ENCODE measurements around the gene NDUFAF8.

NDUFAF8 gene

GRCh38 chr17:81208651-81209050 is 30.5 kb upstream of the NDUFAF8 start:
- H3K4me1 ChIP-seq (ENCODE audit: control insufficient read depth, insufficient read depth, low read length): no peaks in the 10 kb centered on the region
- H3K4me3 ChIP-seq (ENCODE audit: low read depth, low read length): no peak overlapping the region
- H3K36me3 ChIP-seq (ENCODE audit: control insufficient read depth in 2 of 2, insufficient read depth in 1 of 2, low read length in 2 of 2): peaks cover 17 to 47% of the 10 kb centered on the region in 2 experiments; a peak in 2 of 3 replicates
- CTCF ChIA-PET: no interaction called here
- H3K27ac ChIP-seq (ENCODE audit: extremely low read depth, low read depth, low read length): no peak overlapping the region
- TF ChIP-seq ZNF211 (tag by site-specific recombination; IDR thresholded peaks at IDR 0.05; ENCODE audit: low read depth): no peak
- no peak for TF ChIP-seq ZNF549 (tag by site-specific recombination; IDR thresholded peaks at IDR 0.05)
- no peak for TF ChIP-seq ZNF394 (tag by site-specific recombination; IDR thresholded peaks at IDR 0.05; ENCODE audit: borderline replicate concordance)
- no peak for TF ChIP-seq ZSCAN30 (tag by site-specific recombination; IDR thresholded peaks at IDR 0.05)
- TF ChIP-seq ZNF560 (tag by site-specific recombination; IDR thresholded peaks at IDR 0.05; ENCODE audit: borderline replicate concordance): no peak
- no peak for TF ChIP-seq ZNF398 (tag by site-specific recombination; IDR thresholded peaks at IDR 0.05)
- no peak for TF ChIP-seq ZNF677 (tag by site-specific recombination; IDR thresholded peaks at IDR 0.05)
- TF ChIP-seq KLF17 (tag by site-specific recombination; IDR thresholded peaks at IDR 0.05): no peak
- TF ChIP-seq ZNF121 (tag by site-specific recombination; IDR thresholded peaks at IDR 0.05): no peak
- no peak for TF ChIP-seq ZNF529 (tag by site-specific recombination; IDR thresholded peaks at IDR 0.05; ENCODE audit: insufficient replicate concordance)
- TF ChIP-seq ZNF692 (tag by site-specific recombination; IDR thresholded peaks at IDR 0.05): no peak
- no peak for TF ChIP-seq ZNF404 (tag by site-specific recombination; IDR thresholded peaks at IDR 0.05)
- no peak for TF ChIP-seq ZNF626 (tag by site-specific recombination; IDR thresholded peaks at IDR 0.05)
- no peak for TF ChIP-seq ZNF354C (tag by site-specific recombination; IDR thresholded peaks at IDR 0.05; ENCODE audit: borderline replicate concordance, low read depth)
- TF ChIP-seq TCF7L2 (IDR thresholded peaks at IDR 0.05; ENCODE audit: borderline replicate concordance, low read depth, low read length): no peak
- TF ChIP-seq PRDM6 (tag by site-specific recombination; IDR thresholded peaks at IDR 0.05): no peak
- no peak for TF ChIP-seq EGR2 (tag by site-specific recombination; IDR thresholded peaks at IDR 0.05; ENCODE audit: low read depth)
- H3K9me3 ChIP-seq (ENCODE audit: control insufficient read depth, insufficient read depth, low read depth, low read length): no peaks in the 10 kb centered on the region
- POLR2A ChIA-PET: interaction anchor here (0.6 kb wide), 1 partner anchor 319 kb away, joined by 3 read pairs; no protein-coding TSS in a partner anchor

GRCh38 chr17:81209141-81209540 is 30.0 kb upstream of the NDUFAF8 start:
- TF ChIP-seq ZNF174 (tag by site-specific recombination; IDR thresholded peaks at IDR 0.05) (no peak), ZNF707 (tag by site-specific recombination; IDR thresholded peaks at IDR 0.05) (no peak), ZBTB48 (tag by site-specific recombination; IDR thresholded peaks at IDR 0.05) (no peak), ZNF561 (tag by site-specific recombination; IDR thresholded peaks at IDR 0.05; ENCODE audit: borderline replicate concordance) (no peak), ZNF341 (tag by site-specific recombination; IDR thresholded peaks at IDR 0.05; ENCODE audit: low read depth) (no peak), ZNF394 (tag by site-specific recombination; IDR thresholded peaks at IDR 0.05; ENCODE audit: borderline replicate concordance) (no peak)
- no peak overlapping the region for H3K4me3 ChIP-seq (ENCODE audit: low read depth, low read length)
- ChIA-PET POLR2A (interaction anchor here (0.6 kb wide), 1 partner anchor 320 kb away, joined by 3 read pairs; no protein-coding TSS in a partner anchor), CTCF (no interaction called here)
- no peaks in the 10 kb centered on the region for H3K9me3 ChIP-seq (ENCODE audit: control insufficient read depth, insufficient read depth, low read depth, low read length)
- H3K36me3 ChIP-seq (ENCODE audit: control insufficient read depth in 2 of 2, insufficient read depth in 1 of 2, low read length in 2 of 2): peaks cover 17 to 43% of the 10 kb centered on the region in 2 experiments; a peak in 2 of 3 replicates
- H3K4me1 ChIP-seq (ENCODE audit: control insufficient read depth, insufficient read depth, low read length): no peaks in the 10 kb centered on the region
- H3K27ac ChIP-seq (ENCODE audit: extremely low read depth, low read depth, low read length): no peak overlapping the region

Data from HEK293 (cell line).